Hematopoietic multipotent progenitor cell (in vitro differentiated cells): ENCODE data around the gene LEP. TPM values are rescaled to one million over a fixed set of nuclear protein-coding genes. Genes with fewer than 3 reads are reported as not detected.

ENCODE experiments used
- DNase-seq, 3 donors: peaks; one replicate each; pipeline ENCODE4 v3.0.0-alpha.2; 2011 to 2015; ENCODE audit warnings: low read depth in 2 of 3, low spot score in 2 of 3
- total RNA-seq: library from RNA; depleted of rRNA; stranded (reverse); fragments of >200 nt; gene quantifications from one replicate; pipeline ENCODE4 v1.2.3, GENCODE V29; 2012

Gene LEP
- total RNA-seq, 1 donor, result under 0.01 TPM

GRCh38 chr7:128210590-128211570 lies 30.2 kb upstream of the LEP start:
- DNase-seq, result no peak

- DNase-seq, result no peak
These were observed 29.5 kb upstream of the LEP start for GRCh38 chr7:128211626-128212025.

DNA sequence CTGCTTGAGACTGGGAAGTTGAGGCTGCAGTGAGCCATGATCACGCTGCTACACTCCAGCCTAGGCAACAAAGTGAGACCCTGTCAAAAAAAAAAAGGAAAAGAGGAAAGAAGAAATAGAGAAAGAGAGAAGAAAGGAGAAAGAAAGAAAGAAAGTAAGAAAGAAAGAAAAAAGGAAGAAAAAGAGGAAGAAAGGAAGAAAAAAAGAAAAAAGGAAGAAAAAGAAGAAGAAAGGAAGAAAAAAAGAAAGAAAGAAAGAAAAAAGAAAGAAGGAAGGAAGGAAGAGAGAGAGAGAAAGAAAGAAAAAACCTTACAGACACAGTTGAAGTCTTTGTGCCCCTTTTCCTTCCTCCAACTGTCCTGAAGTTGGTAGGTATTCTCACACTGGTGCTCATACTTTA lies 26.6 kb upstream of the LEP start:
- no peak for DNase-seq

GRCh38 chr7:128215281-128215680 lies 25.8 kb upstream of the LEP start:
- DNase-seq, result no peak

- no peak for DNase-seq
These were observed 25.3 kb upstream of the LEP start for GRCh38 chr7:128215739-128216138.

GRCh38 chr7:128217030-128217805 lies 23.9 kb upstream of the LEP start:
- no peak for DNase-seq

- DNase-seq, result no peak
These were observed 23.0 kb upstream of the LEP start for GRCh38 chr7:128217967-128218652.

GRCh38 chr7:128219636-128220035 lies 21.4 kb upstream of the LEP start:
- DNase-seq, result no peak

- DNase-seq, result peak in 1 of 3 donors; percentile 53
These were observed 19.1 kb upstream of the LEP start for GRCh38 chr7:128221929-128222403.

- DNase-seq, result no peak
These were observed 14.7 kb upstream of the LEP start for GRCh38 chr7:128226132-128226980.

- DNase-seq, result no peak
These were observed 13.8 kb upstream of the LEP start for GRCh38 chr7:128227271-128227670.

DNA sequence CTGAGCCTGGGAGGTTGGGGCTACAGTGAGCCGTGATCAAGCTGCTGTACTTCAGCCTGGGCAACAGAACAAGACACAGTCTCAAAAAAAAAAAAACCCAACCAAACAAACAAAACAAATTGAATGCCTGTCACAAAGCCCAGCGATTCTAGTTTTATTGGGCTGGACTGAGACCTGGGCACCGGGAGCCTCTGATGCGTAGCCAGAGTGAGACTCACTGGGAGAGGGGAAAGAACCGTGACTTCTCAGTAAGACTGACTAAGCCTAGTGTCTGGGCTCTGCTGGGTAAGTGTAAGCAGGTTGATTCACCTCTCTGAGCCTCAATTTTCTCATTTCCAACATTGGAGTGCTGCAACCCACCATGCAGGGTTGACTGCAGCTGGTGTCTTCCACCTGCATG lies 10.1 kb upstream of the LEP start:
- DNase-seq, result no peak

- DNase-seq, result no peak
These were observed 9.4 kb upstream of the LEP start for GRCh38 chr7:128231677-128232076.

- no peak for DNase-seq
These were observed 7.6 kb upstream of the LEP start for GRCh38 chr7:128233471-128233870.

- DNase-seq, result no peak
These were observed 6.5 kb upstream of the LEP start for GRCh38 chr7:128234476-128235026.

- no peak for DNase-seq
These were observed 5.6 kb upstream of the LEP start for GRCh38 chr7:128235471-128235870.

DNA sequence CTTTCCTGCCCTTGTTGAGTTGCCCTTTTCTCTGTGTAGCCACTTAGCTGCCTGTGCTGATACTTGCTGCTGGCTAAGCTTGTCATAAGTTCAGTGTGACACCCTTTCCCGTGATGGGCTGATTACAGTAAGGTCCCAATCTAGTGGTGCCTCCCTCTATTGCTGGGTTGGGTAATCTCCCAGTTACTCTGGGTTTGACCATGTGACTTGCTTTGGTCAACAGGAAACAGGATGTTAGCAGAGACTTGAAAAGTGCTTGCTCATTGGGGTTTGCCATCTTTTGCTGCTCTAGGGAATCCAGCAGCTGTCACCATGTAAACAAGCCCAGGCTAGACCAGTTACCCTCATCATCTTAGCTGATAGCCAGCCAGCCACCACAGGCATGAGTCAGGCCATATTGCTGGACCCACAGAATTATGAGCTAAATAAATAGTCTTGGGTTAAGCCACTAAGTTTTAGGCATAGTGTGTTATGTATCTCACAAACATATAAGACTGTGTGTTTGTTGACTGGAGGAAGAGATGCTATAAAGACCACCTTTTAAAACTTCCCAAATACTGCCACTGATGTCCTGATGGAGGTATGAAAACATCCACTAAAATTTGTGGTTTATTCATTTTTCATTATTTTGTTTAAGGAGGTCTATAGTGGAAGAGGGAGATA lies 4.0 kb upstream of the LEP start:
- peak in 2 of 3 donors; percentile 63 to 82 for DNase-seq

DNA sequence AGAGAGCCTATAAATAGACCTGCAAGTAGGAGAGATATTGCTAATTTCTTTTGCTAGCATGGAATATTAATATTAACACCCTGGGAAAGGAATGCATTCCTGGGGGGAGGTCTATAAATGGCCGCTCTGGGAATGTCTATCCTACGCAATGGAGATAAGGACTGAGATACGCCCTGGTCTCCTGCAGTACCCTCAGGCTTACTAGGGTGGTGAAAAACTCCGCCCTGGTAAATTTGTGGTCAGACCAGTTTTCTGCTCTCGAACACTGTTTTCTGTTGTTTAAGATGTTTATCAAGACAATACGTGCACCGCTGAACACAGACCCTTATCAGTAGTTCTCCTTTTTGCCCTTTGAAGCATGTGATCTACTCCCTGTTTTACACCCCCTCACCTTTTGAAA lies 1.9 kb upstream of the LEP start:
- DNase-seq, result peak in 2 of 3 donors; percentile 6 to 21

DNA sequence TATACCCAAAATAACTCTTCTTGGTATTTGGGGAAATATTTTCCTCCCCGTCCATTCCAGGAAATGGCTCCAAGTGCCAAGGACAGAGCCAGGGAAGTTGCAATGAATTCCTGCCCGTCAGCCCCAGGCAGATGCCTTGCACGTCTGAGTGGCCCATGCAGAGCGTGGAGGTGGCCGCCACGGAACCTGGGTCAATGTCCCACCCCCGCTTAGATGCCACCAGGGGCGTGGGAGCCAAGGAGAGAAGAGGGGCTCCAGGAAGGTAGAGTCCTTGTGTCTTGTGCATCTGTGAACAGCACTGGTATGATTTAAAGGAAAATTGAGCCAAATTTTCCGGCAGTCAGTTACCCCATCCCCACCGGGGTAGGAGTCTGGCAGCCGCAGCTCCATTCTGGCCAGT lies 1.6 kb downstream of the LEP start:
- no peak for DNase-seq
